Measurements from ENCODE around the gene AK5.

GRCh38 chr1:77471691-77472090 is 189.9 kb downstream of the AK5 start:
- TF ChIP-seq CTCF (IDR thresholded peaks at IDR 0.05) (no peak), POLR2A (IDR thresholded peaks at IDR 0.05) (no peak), POLR2AphosphoS5 (IDR thresholded peaks at IDR 0.05; ENCODE audit: insufficient read depth in 1 of 2, low read depth in 1 of 2) (no peak)

Measured in vagina (tissue), 2 donors.